ELF-1 (cell line): ENCODE results near the gene TNRC6A.
"Not testable (repeated sequence)": the region's sequence is repeated elsewhere in the genome, so short reads cannot be mapped to it uniquely, and the experiment has no call there.

Experiments
- DNase-seq: peaks from one replicate; pipeline ENCODE4 v3.0.0-alpha.2; 2016; ENCODE audit warnings: low read depth, low spot score

TNRC6A gene

GRCh38 chr16:24845726-24846547, 116.5 kb downstream of the TNRC6A start, which contains the start of gene SLC5A11:
TSS of gene SLC5A11 (plus strand) at chr16:24845963. CDS start at chr16:24858644, 12,681 bp downstream.
- no peak for DNase-seq

- DNase-seq = no peak
These were observed 117.3 kb downstream of the TNRC6A start for GRCh38 chr16:24846548-24847357.

GRCh38 chr16:24847358-24847664, 117.9 kb downstream of the TNRC6A start:
- no peak for DNase-seq

GRCh38 chr16:24848065-24848464, 118.6 kb downstream of the TNRC6A start:
- DNase-seq = no peak

- no peak for DNase-seq
These were observed 120.2 kb downstream of the TNRC6A start for GRCh38 chr16:24849641-24850040.

GRCh38 chr16:24850289-24850938, 121.0 kb downstream of the TNRC6A start:
- no peak for DNase-seq

- no peak for DNase-seq
These were observed 122.2 kb downstream of the TNRC6A start for GRCh38 chr16:24851700-24852099.

GRCh38 chr16:24852281-24852721, 122.8 kb downstream of the TNRC6A start:
- no peak for DNase-seq

GRCh38 chr16:24853169-24853824, 123.8 kb downstream of the TNRC6A start:
- no peak for DNase-seq

- DNase-seq = peak; percentile 20
These were observed 124.4 kb downstream of the TNRC6A start for GRCh38 chr16:24853830-24854229.

GRCh38 chr16:24854607-24855171, 125.2 kb downstream of the TNRC6A start:
- no peak for DNase-seq

GRCh38 chr16:24855678-24856077, 126.2 kb downstream of the TNRC6A start:
- DNase-seq = no peak

- DNase-seq = not testable (repeated sequence)
These were observed 127.4 kb downstream of the TNRC6A start for GRCh38 chr16:24856871-24857270.

GRCh38 chr16:24858219-24859041, 129.0 kb downstream of the TNRC6A start:
- DNase-seq = peak; percentile 75

GRCh38 chr16:24861461-24861860, 132.0 kb downstream of the TNRC6A start:
- no peak for DNase-seq

GRCh38 chr16:24863582-24864437, 134.4 kb downstream of the TNRC6A start:
- DNase-seq = no peak

GRCh38 chr16:24869033-24869432, 139.6 kb downstream of the TNRC6A start:
- DNase-seq = no peak

- DNase-seq = no peak
These were observed 142.4 kb downstream of the TNRC6A start for GRCh38 chr16:24871891-24872290.

GRCh38 chr16:24873028-24873427, 143.6 kb downstream of the TNRC6A start:
- no peak for DNase-seq
